Panc1 (cell line): ENCODE data around the gene MYO7A. TPM values are rescaled to one million over a fixed set of nuclear protein-coding genes. Genes with fewer than 3 reads are reported as not detected.

Source experiments
- ATAC-seq: fragments of 200-7000 bp; cut with Tn5 transposase; 2 replicates; pipeline ENCODE4 v1.9.1; 2020; ENCODE audit warnings: mild to moderate bottlenecking, moderate library complexity
- BruUV-seq: library from RNA; stranded (reverse); fragments of 400-500 nt; replicated peaks from 2 replicates; lab custom pipeline; 2021; lab: Mats Ljungman, UMichigan
- CTCF ChIA-PET: fragments of 300-600 bp; sonication (Branson Sonifier 250); formaldehyde crosslinking; loops from one replicate; lab custom pipeline; 2022; ENCODE audit warnings: antibody characterized with exemption; lab: Charles Lee
- POLR2A ChIA-PET: fragments of 300-600 bp; sonication (Branson Sonifier 250); formaldehyde crosslinking; loops from one replicate; lab custom pipeline; 2022; ENCODE audit warnings: antibody characterized with exemption; lab: Charles Lee
- DNase-seq: peaks from one replicate; pipeline ENCODE4 v3.0.0-alpha.2; 2010; ENCODE audit warnings: low read depth, low spot score
- H3K27ac ChIP-seq: 2 replicates; pipeline ENCODE4 v1.5.1; 2011; ENCODE audit warnings: mild to moderate bottlenecking, low read length, inconsistent platforms
- H3K27me3 ChIP-seq: fragments of 200-500 bp; sonication (Bioruptor generic); 2 replicates; pipeline ENCODE4 v1.6.0; 2014; ENCODE audit warnings: low read length, inconsistent platforms; ENCODE audit not compliant: control insufficient read depth, insufficient read depth
- H3K36me3 ChIP-seq: fragments of 200-500 bp; sonication (Bioruptor generic); 2 replicates; pipeline ENCODE4 v1.5.1; 2014; ENCODE audit warnings: inconsistent platforms, mild to moderate bottlenecking, low read length, moderate library complexity; ENCODE audit not compliant: control insufficient read depth, insufficient read depth
- H3K4me1 ChIP-seq: 2 replicates; pipeline ENCODE4 v1.5.1; 2011; ENCODE audit warnings: inconsistent platforms, mild to moderate bottlenecking, low read length, moderate library complexity; ENCODE audit not compliant: control insufficient read depth, insufficient read depth
- H3K4me3 ChIP-seq, 2 experiments: 2 replicates each; pipeline ENCODE4 v1.5.1; 2011 to 2012; ENCODE audit warnings: low read depth in 2 of 2, low read length in 2 of 2, mild to moderate bottlenecking in 2 of 2, inconsistent platforms in 1 of 2, moderate library complexity in 1 of 2
- H3K9me3 ChIP-seq: fragments of 200-500 bp; sonication (Bioruptor generic); 2 replicates; pipeline ENCODE4 v1.5.1; 2014; ENCODE audit warnings: low read depth, mild to moderate bottlenecking, inconsistent platforms, low read length, moderate library complexity; ENCODE audit not compliant: control insufficient read depth, insufficient read depth
- POLR2AphosphoS5 ChIP-seq: IDR thresholded peaks from 2 replicates; pipeline ENCODE4 v1.6.1; 2012; ENCODE audit warnings: mild to moderate bottlenecking, low read depth, low read length, moderate library complexity
- SIN3A ChIP-seq: IDR thresholded peaks from 2 replicates; pipeline ENCODE4 v1.6.1; 2012; ENCODE audit warnings: low read depth, mild to moderate bottlenecking, low read length, moderate library complexity, borderline replicate concordance; ENCODE audit not compliant: insufficient read depth
- TCF7L2 ChIP-seq: IDR thresholded peaks from 2 replicates; pipeline ENCODE4 v1.6.1; 2011; ENCODE audit warnings: mild to moderate bottlenecking, low read depth, low read length, inconsistent platforms
- in situ Hi-C: cut with HindIII; loops from 2 replicates; pipeline ENCODE4 v1.10.0; 2016; ENCODE audit warnings: low sequenced_read_pairs, low pct_unique_long_range_greater_than_20kb
- intact Hi-C: fragments of 100-400 bp; cut with micrococcal nuclease; formaldehyde crosslinking; loops from one replicate; pipeline ENCODE4 v1.10.0; 2022; ENCODE audit not compliant: unreplicated experiment
- total RNA-seq: library from RNA; stranded (reverse); gene quantifications from one replicate; pipeline ENCODE4 v1.2.1, GENCODE V29; 2021; ENCODE audit not compliant: unreplicated experiment
- TF ChIP-seq, protein P1 (sequence below), 2 experiments: IDR thresholded peaks; 2 replicates each; pipeline ENCODE4 v1.6.1; 2011 to 2012; ENCODE audit warnings: low read depth in 2 of 2, control low read depth in 1 of 2, low read length in 1 of 2, mild to moderate bottlenecking in 1 of 2, moderate library complexity in 1 of 2; ENCODE audit not compliant: insufficient read depth in 1 of 2
- TF ChIP-seq, protein P2 (sequence below): fragments of 450-650 bp; IDR thresholded peaks from 2 replicates; pipeline ENCODE4 v1.5.1; 2017; ENCODE audit warnings: mild to moderate bottlenecking

The MYO7A gene
- total RNA-seq, 1 experiment from 2014 or later, result 1.3 TPM

DNA sequence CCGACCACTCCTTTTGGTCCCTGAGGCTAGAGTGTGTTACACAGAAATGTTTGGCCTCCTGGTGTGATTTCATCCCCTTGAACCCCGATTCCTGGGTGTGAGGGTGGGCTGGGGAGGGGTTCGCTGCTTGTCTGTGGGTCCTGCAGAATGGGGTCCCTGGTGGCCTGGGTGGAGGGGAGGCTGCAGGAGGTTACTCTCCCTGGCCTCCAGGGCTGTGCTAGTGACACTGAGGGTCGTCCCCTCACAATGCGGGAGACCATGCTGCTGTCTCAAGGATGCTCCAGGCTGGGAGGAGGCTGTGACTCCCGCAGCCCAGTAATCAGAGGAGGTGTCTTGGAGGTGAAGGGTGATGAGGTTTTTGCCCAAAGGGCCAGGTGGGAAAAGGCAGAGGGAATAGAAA is 42.4 kb upstream of the MYO7A start:
- TF ChIP-seq, protein P1, sequence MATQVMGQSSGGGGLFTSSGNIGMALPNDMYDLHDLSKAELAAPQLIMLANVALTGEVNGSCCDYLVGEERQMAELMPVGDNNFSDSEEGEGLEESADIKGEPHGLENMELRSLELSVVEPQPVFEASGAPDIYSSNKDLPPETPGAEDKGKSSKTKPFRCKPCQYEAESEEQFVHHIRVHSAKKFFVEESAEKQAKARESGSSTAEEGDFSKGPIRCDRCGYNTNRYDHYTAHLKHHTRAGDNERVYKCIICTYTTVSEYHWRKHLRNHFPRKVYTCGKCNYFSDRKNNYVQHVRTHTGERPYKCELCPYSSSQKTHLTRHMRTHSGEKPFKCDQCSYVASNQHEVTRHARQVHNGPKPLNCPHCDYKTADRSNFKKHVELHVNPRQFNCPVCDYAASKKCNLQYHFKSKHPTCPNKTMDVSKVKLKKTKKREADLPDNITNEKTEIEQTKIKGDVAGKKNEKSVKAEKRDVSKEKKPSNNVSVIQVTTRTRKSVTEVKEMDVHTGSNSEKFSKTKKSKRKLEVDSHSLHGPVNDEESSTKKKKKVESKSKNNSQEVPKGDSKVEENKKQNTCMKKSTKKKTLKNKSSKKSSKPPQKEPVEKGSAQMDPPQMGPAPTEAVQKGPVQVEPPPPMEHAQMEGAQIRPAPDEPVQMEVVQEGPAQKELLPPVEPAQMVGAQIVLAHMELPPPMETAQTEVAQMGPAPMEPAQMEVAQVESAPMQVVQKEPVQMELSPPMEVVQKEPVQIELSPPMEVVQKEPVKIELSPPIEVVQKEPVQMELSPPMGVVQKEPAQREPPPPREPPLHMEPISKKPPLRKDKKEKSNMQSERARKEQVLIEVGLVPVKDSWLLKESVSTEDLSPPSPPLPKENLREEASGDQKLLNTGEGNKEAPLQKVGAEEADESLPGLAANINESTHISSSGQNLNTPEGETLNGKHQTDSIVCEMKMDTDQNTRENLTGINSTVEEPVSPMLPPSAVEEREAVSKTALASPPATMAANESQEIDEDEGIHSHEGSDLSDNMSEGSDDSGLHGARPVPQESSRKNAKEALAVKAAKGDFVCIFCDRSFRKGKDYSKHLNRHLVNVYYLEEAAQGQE (IDR thresholded peaks at IDR 0.05; ENCODE audit: insufficient read depth in 1 of 2, low read depth in 2 of 2, low read length in 1 of 2), result no peak
- no peak for TF ChIP-seq SIN3A
- TF ChIP-seq, protein P2, sequence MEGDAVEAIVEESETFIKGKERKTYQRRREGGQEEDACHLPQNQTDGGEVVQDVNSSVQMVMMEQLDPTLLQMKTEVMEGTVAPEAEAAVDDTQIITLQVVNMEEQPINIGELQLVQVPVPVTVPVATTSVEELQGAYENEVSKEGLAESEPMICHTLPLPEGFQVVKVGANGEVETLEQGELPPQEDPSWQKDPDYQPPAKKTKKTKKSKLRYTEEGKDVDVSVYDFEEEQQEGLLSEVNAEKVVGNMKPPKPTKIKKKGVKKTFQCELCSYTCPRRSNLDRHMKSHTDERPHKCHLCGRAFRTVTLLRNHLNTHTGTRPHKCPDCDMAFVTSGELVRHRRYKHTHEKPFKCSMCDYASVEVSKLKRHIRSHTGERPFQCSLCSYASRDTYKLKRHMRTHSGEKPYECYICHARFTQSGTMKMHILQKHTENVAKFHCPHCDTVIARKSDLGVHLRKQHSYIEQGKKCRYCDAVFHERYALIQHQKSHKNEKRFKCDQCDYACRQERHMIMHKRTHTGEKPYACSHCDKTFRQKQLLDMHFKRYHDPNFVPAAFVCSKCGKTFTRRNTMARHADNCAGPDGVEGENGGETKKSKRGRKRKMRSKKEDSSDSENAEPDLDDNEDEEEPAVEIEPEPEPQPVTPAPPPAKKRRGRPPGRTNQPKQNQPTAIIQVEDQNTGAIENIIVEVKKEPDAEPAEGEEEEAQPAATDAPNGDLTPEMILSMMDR, result no peak
- no peak for TF ChIP-seq POLR2AphosphoS5
- no peak for TF ChIP-seq TCF7L2
- no peak overlapping the region for H3K27ac ChIP-seq
- H3K4me3 ChIP-seq, result no peak overlapping the region
- CTCF ChIA-PET, result no interaction called here
- H3K4me1 ChIP-seq, result peaks cover 14% of the 10 kb centered on the region; the same call in 1 of the 2 replicates
- no peaks in the 10 kb centered on the region for H3K9me3 ChIP-seq
- no peaks in the 10 kb centered on the region for H3K27me3 ChIP-seq
- DNase-seq (no peak), ATAC-seq (no peak)
- in situ Hi-C loops, result no loop called here
- POLR2A ChIA-PET, result no interaction called here
- intact Hi-C loops, result no loop called here
- BruUV-seq, result no TSS peak
- H3K36me3 ChIP-seq, result no peaks in the 10 kb centered on the region

DNA sequence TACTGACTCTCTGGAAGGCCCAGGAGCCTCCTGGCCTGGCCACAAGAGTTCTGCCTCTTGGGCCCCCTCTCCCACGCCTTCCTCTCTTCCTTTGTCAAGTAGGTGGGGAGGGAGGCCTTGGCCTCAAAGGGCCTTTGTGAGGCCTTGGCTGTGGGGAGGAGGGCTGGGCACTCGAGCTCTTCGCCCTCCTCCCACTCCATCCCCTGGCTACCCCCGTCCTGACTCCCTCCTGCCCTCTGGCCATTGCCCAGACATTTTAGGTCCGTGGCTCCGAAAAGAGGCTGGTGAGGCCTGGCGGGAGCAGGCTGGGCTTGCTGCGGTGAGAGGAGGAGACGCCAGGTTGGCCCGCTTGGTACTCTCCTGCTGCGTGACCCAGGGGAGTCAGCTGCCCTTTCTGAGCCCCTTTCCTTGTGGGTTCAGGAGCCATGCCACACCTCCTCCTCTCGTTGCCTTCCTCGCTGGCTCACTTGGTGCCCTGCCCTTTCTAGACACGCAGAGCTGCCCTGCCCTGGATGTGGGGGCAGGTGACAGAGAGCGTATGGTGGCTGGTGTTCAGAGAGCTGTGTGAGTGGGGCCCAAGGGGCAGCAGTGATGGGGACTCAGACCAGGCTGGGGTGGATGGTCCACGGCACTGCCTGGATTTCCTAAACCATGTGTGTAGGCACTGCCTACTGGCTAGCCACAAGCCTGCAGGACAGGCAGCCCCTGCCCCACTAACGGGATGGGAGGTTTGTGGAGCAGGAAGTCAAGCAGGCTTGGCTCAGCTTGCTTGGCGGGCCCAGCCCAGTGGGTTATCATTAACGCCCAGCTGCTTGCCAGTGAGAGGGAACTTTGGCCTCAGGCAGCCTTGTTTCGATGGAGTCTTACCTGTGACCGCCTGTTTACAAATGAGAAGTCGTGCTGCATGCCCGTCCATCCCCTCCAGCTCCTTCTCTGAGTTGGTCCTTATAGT is 41.2 kb upstream of the MYO7A start:
- ATAC-seq, result no peak
- Histone ChIP-seq H3K27ac (no peak overlapping the region), H3K4me3 (no peak overlapping the region), H3K27me3 (no peaks in the 10 kb centered on the region), H3K9me3 (no peaks in the 10 kb centered on the region), H3K36me3 (no peaks in the 10 kb centered on the region), H3K4me1 (peaks cover 18% of the 10 kb centered on the region; the same call in 1 of the 2 replicates)
- TF ChIP-seq SIN3A (no peak), POLR2AphosphoS5 (no peak), TCF7L2 (no peak)
- TF ChIP-seq, protein P2, result no peak
- TF ChIP-seq, protein P1 (IDR thresholded peaks at IDR 0.05; ENCODE audit: insufficient read depth in 1 of 2, low read depth in 2 of 2, low read length in 1 of 2), result no peak
- intact Hi-C loops, result no loop called here
- in situ Hi-C loops, result no loop called here
- BruUV-seq, result no TSS peak
- no peak for DNase-seq
- CTCF ChIA-PET, result no interaction called here
- POLR2A ChIA-PET, result no interaction called here
